Effector CD8-positive, alpha-beta T cell (primary cell): ENCODE data around the gene H2BK1.

Experiments
- DNase-seq: peaks from one replicate; lab custom pipeline; 2025; lab: John Stamatoyannopoulos, UW

Gene H2BK1

GRCh38 chr7:151232917-151233701, 22.8 kb upstream of the H2BK1 start:
- peak; percentile 25 for DNase-seq

GRCh38 chr7:151232091-151232916, 22.0 kb upstream of the H2BK1 start, which contains the start of gene CHPF2:
TSS of gene CHPF2 (plus strand) at chr7:151232483. CDS start at chr7:151234012, 1,529 bp downstream.
- peak; percentile 73 for DNase-seq

GRCh38 chr7:151231080-151231479, 20.8 kb upstream of the H2BK1 start:
- no peak for DNase-seq

- no peak for DNase-seq
Measured at GRCh38 chr7:151229249-151229648, 19.0 kb upstream of the H2BK1 start.

GRCh38 chr7:151228024-151228866, 18.0 kb upstream of the H2BK1 start:
- DNase-seq, result no peak

GRCh38 chr7:151226875-151227782, 16.8 kb upstream of the H2BK1 start, which contains the start of gene ABCF2:
TSS of gene ABCF2 (minus strand) at chr7:151227205. CDS start at chr7:151226458, 747 bp downstream.
- DNase-seq, result peak; percentile 98

GRCh38 chr7:151226560-151226874, 16.2 kb upstream of the H2BK1 start:
- no peak for DNase-seq

GRCh38 chr7:151225948-151226510, 15.7 kb upstream of the H2BK1 start:
- DNase-seq, result no peak

GRCh38 chr7:151223728-151224127, 13.4 kb upstream of the H2BK1 start:
- no peak for DNase-seq

- DNase-seq, result no peak
Measured at GRCh38 chr7:151218170-151218569, 7.9 kb upstream of the H2BK1 start.

GRCh38 chr7:151215396-151215795, 5.1 kb upstream of the H2BK1 start:
- DNase-seq, result no peak

GRCh38 chr7:151213826-151214225, 3.5 kb upstream of the H2BK1 start:
- DNase-seq, result no peak

- DNase-seq, result no peak
Measured at GRCh38 chr7:151212626-151213025, 2.3 kb upstream of the H2BK1 start.

- DNase-seq, result no peak
Measured at GRCh38 chr7:151211155-151211772, 976 bp upstream of the H2BK1 start.

GRCh38 chr7:151209588-151209987, 700 bp downstream of the H2BK1 start:
- DNase-seq, result no peak

GRCh38 chr7:151208253-151208862, 1.9 kb downstream of the H2BK1 start:
- no peak for DNase-seq

- no peak for DNase-seq
Measured at GRCh38 chr7:151207804-151208203, 2.5 kb downstream of the H2BK1 start.

GRCh38 chr7:151207315-151207714, 3.0 kb downstream of the H2BK1 start:
- no peak for DNase-seq

GRCh38 chr7:151206914-151207313, 3.4 kb downstream of the H2BK1 start:
- DNase-seq, result no peak

- DNase-seq, result no peak
Measured at GRCh38 chr7:151205730-151206129, 4.6 kb downstream of the H2BK1 start.
